Right atrium auricular region (tissue), 2 donors: ENCODE data around the gene FNBP1L. TPM values are rescaled to one million over a fixed set of nuclear protein-coding genes. Genes with fewer than 3 reads are reported as not detected.

Source experiments
- DNase-seq: peaks from one replicate; pipeline ENCODE4 v3.0.0-alpha.2; 2019; ENCODE audit warnings: low spot score
- H3K27ac ChIP-seq, 2 donors: fragments of 200-600 bp; sonication (generic); 1 replicate in 1 of 2; 2 replicates in 1 of 2; pipeline ENCODE4 v1.5.1; 2016 to 2019
- H3K27me3 ChIP-seq, 2 donors: fragments of 200-600 bp; sonication (generic); one replicate each; pipeline versions ENCODE4 v1.5.1 to v1.6.0; 2017 to 2019
- H3K36me3 ChIP-seq: fragments of 200-600 bp; sonication (generic); one replicate; pipeline ENCODE4 v1.5.1; 2016
- H3K4me1 ChIP-seq, 2 donors: fragments of 200-600 bp; sonication (generic); one replicate each; pipeline versions ENCODE4 v1.5.1 to v1.6.0; 2017 to 2019
- H3K4me3 ChIP-seq, 2 donors: fragments of 200-600 bp; sonication (generic); 1 replicate in 1 of 2; 2 replicates in 1 of 2; pipeline ENCODE4 v1.5.1; 2017 to 2019; ENCODE audit warnings: mild to moderate bottlenecking in 1 of 2, moderate library complexity in 1 of 2
- H3K9me3 ChIP-seq, 2 donors: fragments of 200-600 bp; sonication (generic); one replicate each; pipeline ENCODE4 v1.5.1; 2019
- CTCF ChIP-seq, 2 donors: fragments of 200-600 bp; sonication (generic); IDR thresholded peaks; one replicate each; pipeline ENCODE4 v1.5.1; 2019; ENCODE audit warnings: antibody characterized with exemption in 2 of 2
- total RNA-seq, 2 donors: library from RNA; depleted of rRNA; stranded (reverse); fragments of >200 nt; gene quantifications; one replicate each; pipeline ENCODE4 v1.1.0, GENCODE V29; 2016

FNBP1L gene
- total RNA-seq, 2 donors from 2014 or later = 13.9 to 17.8 TPM

GRCh38 chr1:93438716-93439115 lies 9.2 kb upstream of the FNBP1L start:
- no peak for TF ChIP-seq CTCF (IDR thresholded peaks at IDR 0.05)
- Histone ChIP-seq H3K27me3 (no peaks in the 10 kb centered on the region), H3K36me3 (no peaks in the 10 kb centered on the region), H3K27ac (no peak overlapping the region), H3K9me3 (no peaks in the 10 kb centered on the region), H3K4me3 (no peak overlapping the region), H3K4me1 (no peaks in the 10 kb centered on the region)
- DNase-seq = no peak

DNA sequence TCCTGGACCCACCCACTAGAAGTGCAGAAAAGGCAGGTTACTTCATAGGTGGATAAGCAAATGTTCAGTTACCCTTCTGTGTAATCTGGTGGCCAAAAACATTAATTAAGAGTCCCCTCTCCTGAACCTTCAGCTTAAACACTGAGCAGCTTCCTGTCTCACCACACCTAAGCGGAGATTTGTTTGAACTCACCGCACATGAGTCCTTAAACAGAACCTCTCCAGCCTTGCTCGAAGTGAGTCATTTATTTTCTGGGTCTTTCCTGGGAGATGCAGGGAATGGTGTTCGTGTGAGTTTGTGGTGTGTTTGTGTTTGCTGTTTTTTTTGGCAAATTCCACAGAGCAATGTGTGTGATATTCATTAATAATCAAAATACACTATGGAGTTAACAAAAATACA lies 7.6 kb upstream of the FNBP1L start:
- no peak overlapping the region for H3K27ac ChIP-seq
- no peaks in the 10 kb centered on the region for H3K4me1 ChIP-seq
- H3K9me3 ChIP-seq = no peaks in the 10 kb centered on the region
- H3K27me3 ChIP-seq = no peaks in the 10 kb centered on the region
- H3K36me3 ChIP-seq = no peaks in the 10 kb centered on the region
- TF ChIP-seq CTCF (IDR thresholded peaks at IDR 0.05) = no peak
- H3K4me3 ChIP-seq = no peak overlapping the region
- DNase-seq = no peak

DNA sequence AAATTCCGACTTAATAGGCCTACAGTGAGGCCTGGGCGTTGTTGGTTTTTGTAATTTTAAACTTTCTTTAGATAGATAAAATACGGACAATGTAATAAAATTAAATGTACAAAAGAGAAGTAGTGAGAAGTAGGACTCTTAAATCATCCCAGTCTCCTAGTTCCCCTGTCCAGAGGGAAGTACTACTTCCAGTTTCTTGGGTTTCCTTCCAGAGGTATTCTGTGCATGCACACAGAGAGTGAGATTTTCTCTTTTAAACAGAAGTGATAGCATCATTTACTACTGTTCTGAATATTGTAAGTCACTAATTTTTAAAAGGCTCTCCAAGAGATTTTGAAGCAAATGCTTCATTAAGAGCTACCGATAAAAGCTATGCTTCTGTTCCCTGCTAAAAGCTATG lies 7.2 kb upstream of the FNBP1L start:
- H3K27me3 ChIP-seq = no peaks in the 10 kb centered on the region
- no peaks in the 10 kb centered on the region for H3K4me1 ChIP-seq
- no peak overlapping the region for H3K27ac ChIP-seq
- H3K4me3 ChIP-seq = no peak overlapping the region
- no peaks in the 10 kb centered on the region for H3K9me3 ChIP-seq
- DNase-seq = no peak
- H3K36me3 ChIP-seq = no peaks in the 10 kb centered on the region
- no peak for TF ChIP-seq CTCF (IDR thresholded peaks at IDR 0.05)

DNA sequence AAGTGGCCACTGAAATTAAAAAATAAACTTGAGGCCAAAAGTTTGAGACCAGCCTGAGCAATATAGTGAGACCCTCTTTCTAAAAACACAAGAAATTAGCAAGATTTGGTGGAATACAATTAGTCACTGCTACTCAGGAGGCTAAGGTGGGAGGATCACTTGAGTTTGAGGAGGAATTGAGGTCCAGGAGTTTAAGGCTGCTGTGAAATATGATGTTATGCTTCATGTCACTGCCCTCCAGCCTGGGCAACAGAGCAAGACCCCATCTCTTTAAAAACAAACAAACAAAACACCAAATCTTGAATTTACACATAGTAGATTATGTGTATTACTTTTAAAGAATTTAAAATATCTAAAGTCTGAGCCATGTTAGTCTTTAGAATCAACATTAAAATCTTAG lies 6.3 kb upstream of the FNBP1L start:
- DNase-seq = no peak
- Histone ChIP-seq H3K9me3 (no peaks in the 10 kb centered on the region), H3K27me3 (no peaks in the 10 kb centered on the region), H3K36me3 (no peaks in the 10 kb centered on the region), H3K4me3 (no peak overlapping the region), H3K4me1 (peaks cover 0 to under 1% of the 10 kb centered on the region in 2 donors), H3K27ac (no peak overlapping the region)
- TF ChIP-seq CTCF (IDR thresholded peaks at IDR 0.05) = no peak

- H3K27me3 ChIP-seq = no peaks in the 10 kb centered on the region
- no peak for TF ChIP-seq CTCF (IDR thresholded peaks at IDR 0.05)
- H3K36me3 ChIP-seq = no peaks in the 10 kb centered on the region
- H3K9me3 ChIP-seq = no peaks in the 10 kb centered on the region
- H3K4me1 ChIP-seq = peaks cover 0 to 6% of the 10 kb centered on the region in 2 donors
- no peak overlapping the region for H3K27ac ChIP-seq
- H3K4me3 ChIP-seq = no peak overlapping the region
- no peak for DNase-seq
Observed at GRCh38 chr1:93442008-93442666, 5.8 kb upstream of the FNBP1L start.

DNA sequence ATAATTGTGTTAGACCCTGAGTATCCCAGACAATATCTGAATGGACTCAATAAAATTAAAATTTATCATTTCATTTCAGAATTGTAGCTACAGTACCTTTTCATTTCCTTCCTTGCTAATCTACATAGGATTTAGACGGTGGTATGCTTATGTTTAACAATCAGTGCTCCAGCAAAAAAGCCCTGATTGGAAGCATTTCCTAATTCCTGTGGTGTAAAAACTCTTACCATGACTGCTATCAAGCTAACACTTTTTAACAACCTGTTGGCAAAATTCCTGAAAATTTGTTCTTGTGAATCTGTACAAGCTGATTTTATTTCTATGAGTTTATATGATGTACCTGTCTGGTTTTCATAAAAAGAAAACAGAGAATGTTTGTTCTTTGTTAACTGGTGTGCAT lies 5.2 kb upstream of the FNBP1L start:
- Histone ChIP-seq H3K9me3 (no peaks in the 10 kb centered on the region), H3K27me3 (no peaks in the 10 kb centered on the region), H3K36me3 (no peaks in the 10 kb centered on the region), H3K4me1 (peaks cover 0 to 9% of the 10 kb centered on the region in 2 donors), H3K27ac (no peak overlapping the region), H3K4me3 (no peak overlapping the region)
- TF ChIP-seq CTCF (IDR thresholded peaks at IDR 0.05) = no peak
- DNase-seq = no peak
